Osteocyte (in vitro differentiated cells): ENCODE measurements around the gene RIN1. TPM values are rescaled to one million over a fixed set of nuclear protein-coding genes. Genes with fewer than 3 reads are reported as not detected.
A peak's percentile ranks its signal among the peaks of the same experiment; 100 is the strongest.

Experiments
- DNase-seq: peaks from one replicate; pipeline ENCODE4 v3.0.0; 2021; ENCODE audit warnings: mixed read lengths; ENCODE audit not compliant: unreplicated experiment; ENCODE audit errors: extremely low spot score
- H3K27ac Mint-ChIP-seq: one replicate; pipeline ENCODE4 v1.8.0; 2021; ENCODE audit warnings: mild to moderate bottlenecking, mixed read lengths; ENCODE audit not compliant: unreplicated experiment
- H3K27me3 Mint-ChIP-seq: one replicate; pipeline ENCODE4 v1.8.0; 2021; ENCODE audit warnings: mixed read lengths; ENCODE audit not compliant: unreplicated experiment
- H3K36me3 Mint-ChIP-seq: one replicate; pipeline ENCODE4 v1.8.0; 2021; ENCODE audit warnings: mixed read lengths; ENCODE audit not compliant: unreplicated experiment
- H3K4me1 Mint-ChIP-seq: one replicate; pipeline ENCODE4 v1.8.0; 2021; ENCODE audit warnings: mixed read lengths; ENCODE audit not compliant: unreplicated experiment
- H3K4me3 Mint-ChIP-seq: one replicate; pipeline ENCODE4 v1.8.0; 2021; ENCODE audit warnings: mild to moderate bottlenecking, moderate library complexity, mixed read lengths; ENCODE audit not compliant: unreplicated experiment
- H3K9me3 Mint-ChIP-seq: one replicate; pipeline ENCODE4 v1.8.0; 2021; ENCODE audit warnings: mixed read lengths; ENCODE audit not compliant: unreplicated experiment
- total RNA-seq: library from RNA; stranded (reverse); gene quantifications from 2 replicates; pipeline ENCODE4 v1.2.1, GENCODE V29; 2021
- TF ChIP-seq, protein P1 (sequence below): fragments of 200-600 bp; sonication (generic); IDR thresholded peaks from 2 replicates; pipeline ENCODE4 v1.5.0; 2021; ENCODE audit warnings: antibody characterized with exemption, mild to moderate bottlenecking, moderate library complexity

Gene RIN1
- total RNA-seq, 1 donor from 2014 or later, result 23.6 TPM

GRCh38 chr11:66344550-66345315 lies 8.5 kb upstream of the RIN1 start, which contains the start of gene BRMS1:
BRMS1 (minus strand) TSS chr11:66345104; CDS start chr11:66342234, 2,870 bp downstream.
- peak; percentile 97 for DNase-seq
- TF ChIP-seq, protein P1, sequence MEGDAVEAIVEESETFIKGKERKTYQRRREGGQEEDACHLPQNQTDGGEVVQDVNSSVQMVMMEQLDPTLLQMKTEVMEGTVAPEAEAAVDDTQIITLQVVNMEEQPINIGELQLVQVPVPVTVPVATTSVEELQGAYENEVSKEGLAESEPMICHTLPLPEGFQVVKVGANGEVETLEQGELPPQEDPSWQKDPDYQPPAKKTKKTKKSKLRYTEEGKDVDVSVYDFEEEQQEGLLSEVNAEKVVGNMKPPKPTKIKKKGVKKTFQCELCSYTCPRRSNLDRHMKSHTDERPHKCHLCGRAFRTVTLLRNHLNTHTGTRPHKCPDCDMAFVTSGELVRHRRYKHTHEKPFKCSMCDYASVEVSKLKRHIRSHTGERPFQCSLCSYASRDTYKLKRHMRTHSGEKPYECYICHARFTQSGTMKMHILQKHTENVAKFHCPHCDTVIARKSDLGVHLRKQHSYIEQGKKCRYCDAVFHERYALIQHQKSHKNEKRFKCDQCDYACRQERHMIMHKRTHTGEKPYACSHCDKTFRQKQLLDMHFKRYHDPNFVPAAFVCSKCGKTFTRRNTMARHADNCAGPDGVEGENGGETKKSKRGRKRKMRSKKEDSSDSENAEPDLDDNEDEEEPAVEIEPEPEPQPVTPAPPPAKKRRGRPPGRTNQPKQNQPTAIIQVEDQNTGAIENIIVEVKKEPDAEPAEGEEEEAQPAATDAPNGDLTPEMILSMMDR, result peak; percentile 6
- Mint-ChIP-seq H3K9me3 (no peaks in the 10 kb centered on the region), H3K36me3 (peaks cover 10% of the 10 kb centered on the region), H3K4me3 (peak within 1 kb of the TSS; percentile 91), H3K27ac (peak within 1 kb of the TSS; percentile 96), H3K4me1 (peaks cover 48% of the 10 kb centered on the region), H3K27me3 (no peaks in the 10 kb centered on the region)

- H3K36me3 Mint-ChIP-seq, result peaks cover 10% of the 10 kb centered on the region
- no peaks in the 10 kb centered on the region for H3K27me3 Mint-ChIP-seq
- H3K27ac Mint-ChIP-seq, result peak overlapping the region; percentile 52
- TF ChIP-seq, protein P1, result no peak
- no peak for DNase-seq
- H3K4me3 Mint-ChIP-seq, result peak overlapping the region; percentile 91
- H3K4me1 Mint-ChIP-seq, result peaks cover 47% of the 10 kb centered on the region
- H3K9me3 Mint-ChIP-seq, result no peaks in the 10 kb centered on the region
Measured at GRCh38 chr11:66343176-66343575, 6.9 kb upstream of the RIN1 start.

GRCh38 chr11:66341502-66342126 lies 5.4 kb upstream of the RIN1 start:
- DNase-seq, result no peak
- Mint-ChIP-seq H3K9me3 (no peaks in the 10 kb centered on the region), H3K27ac (no peak overlapping the region), H3K4me3 (no peak overlapping the region), H3K4me1 (peaks cover 57% of the 10 kb centered on the region), H3K36me3 (peaks cover 10% of the 10 kb centered on the region), H3K27me3 (no peaks in the 10 kb centered on the region)
- TF ChIP-seq, protein P1, result no peak

DNA sequence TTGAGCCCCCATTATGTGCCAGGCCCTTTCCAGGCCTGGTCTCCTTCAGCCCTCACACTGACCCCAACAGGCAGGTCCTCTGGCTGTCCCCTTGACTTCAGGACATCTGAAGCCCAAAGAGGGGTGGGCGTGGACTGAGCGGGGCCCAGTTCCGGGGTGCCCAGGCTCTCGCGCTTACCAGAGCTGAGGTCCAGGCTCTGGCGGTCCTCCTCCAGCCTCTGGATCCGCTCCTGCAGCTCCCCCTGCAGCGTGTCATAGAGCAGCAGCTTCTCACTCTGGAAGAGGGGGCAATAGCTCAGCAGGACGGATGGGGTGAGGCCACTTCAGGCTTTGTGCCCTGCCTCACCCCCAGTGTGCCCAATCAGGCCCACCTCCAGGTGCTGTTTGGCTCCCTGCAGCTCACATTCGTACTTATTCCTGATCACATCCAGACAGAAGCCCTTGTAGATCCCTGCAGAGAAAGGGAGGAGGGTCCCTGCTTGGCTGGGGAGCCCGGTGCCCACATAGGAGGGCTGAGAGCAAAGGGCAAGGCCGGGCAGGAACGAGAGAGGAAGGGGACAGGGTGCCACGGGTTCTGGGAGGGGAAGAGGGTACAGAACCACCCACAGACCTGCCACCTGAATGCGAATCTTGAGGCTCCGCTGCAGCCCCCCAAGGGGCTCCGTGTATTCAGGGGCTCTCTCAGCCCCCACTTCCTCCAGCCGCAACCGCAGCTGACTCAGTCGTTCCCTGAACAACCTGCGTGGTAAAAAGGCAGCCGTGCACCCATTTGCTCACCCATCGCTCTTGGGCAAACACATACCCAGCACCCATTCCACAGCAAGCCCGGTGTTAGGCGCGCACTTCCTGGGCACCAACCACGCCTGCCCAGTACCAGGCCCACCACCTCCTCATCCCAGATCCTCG lies 4.6 kb upstream of the RIN1 start:
- Mint-ChIP-seq H3K36me3 (peaks cover 10% of the 10 kb centered on the region), H3K9me3 (no peaks in the 10 kb centered on the region), H3K4me1 (peaks cover 55% of the 10 kb centered on the region), H3K27ac (no peak overlapping the region), H3K27me3 (no peaks in the 10 kb centered on the region), H3K4me3 (no peak overlapping the region)
- no peak for DNase-seq
- TF ChIP-seq, protein P1, result no peak
